ENCODE measurements around the gene SPATS2L.

DNA sequence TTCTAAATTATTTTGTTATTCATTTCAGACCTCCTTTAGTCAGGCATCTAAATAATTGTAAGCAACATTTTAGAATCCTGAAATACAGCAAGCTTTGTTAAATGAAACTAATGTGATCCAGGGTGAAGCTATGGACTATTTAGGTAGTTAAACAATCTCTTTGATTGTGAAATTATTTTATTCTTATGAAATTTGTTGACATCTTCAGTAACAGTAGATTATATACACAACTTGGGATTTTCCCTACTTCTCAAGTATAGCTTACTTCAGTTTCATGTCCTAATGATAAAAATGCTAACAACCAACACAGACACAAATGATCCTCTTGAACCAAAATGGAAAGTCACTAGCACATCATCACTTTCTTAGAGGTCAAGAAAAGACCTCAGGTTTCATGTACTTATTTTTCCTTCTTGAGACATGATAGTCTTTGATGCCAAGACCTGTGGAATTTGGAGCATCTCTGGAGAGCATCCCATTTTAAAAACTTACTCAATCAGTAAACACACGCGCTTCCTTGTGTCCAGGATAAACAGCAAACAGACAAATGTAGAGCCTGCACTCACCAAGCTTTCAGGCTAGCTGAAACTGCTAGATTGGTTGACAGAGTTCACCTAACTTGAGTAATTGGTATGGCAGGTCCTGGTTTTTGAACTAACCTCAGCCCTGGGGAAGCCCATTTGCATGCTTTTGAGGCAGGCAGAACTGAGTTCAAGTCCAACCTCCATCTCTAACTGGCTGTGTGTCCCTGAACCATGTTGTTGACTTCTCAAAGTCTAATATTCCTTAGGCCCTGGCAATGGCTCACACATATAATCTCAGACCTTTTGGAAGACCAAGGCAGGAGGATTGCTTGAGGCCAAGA, 155.6 kb downstream of the SPATS2L start:
- TF ChIP-seq, protein P1, sequence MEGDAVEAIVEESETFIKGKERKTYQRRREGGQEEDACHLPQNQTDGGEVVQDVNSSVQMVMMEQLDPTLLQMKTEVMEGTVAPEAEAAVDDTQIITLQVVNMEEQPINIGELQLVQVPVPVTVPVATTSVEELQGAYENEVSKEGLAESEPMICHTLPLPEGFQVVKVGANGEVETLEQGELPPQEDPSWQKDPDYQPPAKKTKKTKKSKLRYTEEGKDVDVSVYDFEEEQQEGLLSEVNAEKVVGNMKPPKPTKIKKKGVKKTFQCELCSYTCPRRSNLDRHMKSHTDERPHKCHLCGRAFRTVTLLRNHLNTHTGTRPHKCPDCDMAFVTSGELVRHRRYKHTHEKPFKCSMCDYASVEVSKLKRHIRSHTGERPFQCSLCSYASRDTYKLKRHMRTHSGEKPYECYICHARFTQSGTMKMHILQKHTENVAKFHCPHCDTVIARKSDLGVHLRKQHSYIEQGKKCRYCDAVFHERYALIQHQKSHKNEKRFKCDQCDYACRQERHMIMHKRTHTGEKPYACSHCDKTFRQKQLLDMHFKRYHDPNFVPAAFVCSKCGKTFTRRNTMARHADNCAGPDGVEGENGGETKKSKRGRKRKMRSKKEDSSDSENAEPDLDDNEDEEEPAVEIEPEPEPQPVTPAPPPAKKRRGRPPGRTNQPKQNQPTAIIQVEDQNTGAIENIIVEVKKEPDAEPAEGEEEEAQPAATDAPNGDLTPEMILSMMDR (IDR thresholded peaks at IDR 0.05) = no peak
- TF ChIP-seq ATF1 (CRISPR knock-in tag; IDR thresholded peaks at IDR 0.05) (no peak), GABPB1 (CRISPR knock-in tag; IDR thresholded peaks at IDR 0.05) (no peak), ETV6 (CRISPR knock-in tag; IDR thresholded peaks at IDR 0.05) (no peak), CREB1 (CRISPR knock-in tag; IDR thresholded peaks at IDR 0.05) (no peak), ZNF232 (CRISPR knock-in tag; IDR thresholded peaks at IDR 0.05) (no peak), KAT7 (CRISPR knock-in tag; IDR thresholded peaks at IDR 0.05; ENCODE audit: borderline replicate concordance) (no peak), ZNF121 (CRISPR knock-in tag; IDR thresholded peaks at IDR 0.05) (peak; percentile 46; the same call in 1 of the 2 replicates), NR2C2 (CRISPR knock-in tag; IDR thresholded peaks at IDR 0.05) (no peak), USF2 (CRISPR knock-in tag; IDR thresholded peaks at IDR 0.05) (no peak)
